IPS-18c (cell line): ENCODE results near the gene SH3RF3.

Source experiments
- H3K4me3 ChIP-seq: 2 replicates; pipeline ENCODE4 v1.7.0; 2013; ENCODE audit warnings: low read depth, mild to moderate bottlenecking, low read length, moderate library complexity; ENCODE audit not compliant: insufficient read depth
- H3K9me3 ChIP-seq: one replicate; pipeline ENCODE4 v1.6.1; 2013; ENCODE audit warnings: mild to moderate bottlenecking, low read length, moderate library complexity; ENCODE audit not compliant: control insufficient read depth, insufficient read depth

SH3RF3 gene

DNA sequence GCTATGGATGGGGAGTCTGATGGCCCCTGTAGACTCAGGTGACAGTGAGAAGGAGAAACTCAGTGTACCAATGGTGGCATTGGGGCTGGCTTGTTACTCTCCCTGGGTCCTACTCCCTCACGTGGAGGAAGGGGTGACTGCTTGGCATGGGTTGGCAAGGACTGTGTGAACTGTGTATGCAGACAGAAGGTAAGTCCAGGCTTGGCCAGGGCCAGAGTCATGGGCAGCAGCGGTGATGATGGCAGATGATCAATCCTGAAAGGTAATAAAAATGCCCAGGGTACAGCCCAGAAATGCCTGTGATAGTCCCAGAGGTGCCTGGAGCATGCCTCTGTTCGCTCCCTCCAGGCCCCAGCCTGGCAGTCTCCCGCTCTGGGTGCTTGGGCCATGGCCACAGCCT lies 153.9 kb downstream of the SH3RF3 start:
- Histone ChIP-seq H3K4me3 (no peak overlapping the region), H3K9me3 (no peaks in the 10 kb centered on the region)

GRCh38 chr2:109284826-109285225 lies 155.8 kb downstream of the SH3RF3 start:
- no peaks in the 10 kb centered on the region for H3K9me3 ChIP-seq

DNA sequence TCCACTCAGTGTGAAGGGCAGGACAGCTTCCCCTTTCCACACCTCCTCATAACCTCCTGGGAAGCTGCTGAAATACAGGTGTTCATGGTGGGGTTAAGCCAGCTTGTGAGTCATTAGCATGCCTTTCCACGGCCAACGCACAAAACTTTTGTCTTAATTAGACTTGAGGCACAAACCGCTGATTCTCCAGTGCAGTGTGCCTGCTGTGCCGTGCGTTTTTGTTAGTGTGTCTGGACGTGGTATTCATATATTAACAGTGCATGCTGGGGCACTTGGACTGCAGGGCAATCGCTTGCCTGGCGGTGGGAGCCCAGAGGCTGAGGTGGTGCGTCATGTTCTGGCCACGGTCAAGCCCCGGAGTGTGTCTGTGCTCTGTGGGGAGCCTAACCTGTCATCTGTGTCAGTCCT lies 156.2 kb downstream of the SH3RF3 start:
- Histone ChIP-seq H3K4me3 (no peak overlapping the region), H3K9me3 (no peaks in the 10 kb centered on the region)

More at GRCh38 chr2:109284826-109285225, 155.8 kb downstream of the SH3RF3 start:
- no peak overlapping the region for H3K4me3 ChIP-seq

GRCh38 chr2:109287413-109287812 lies 158.4 kb downstream of the SH3RF3 start:
- no peak overlapping the region for H3K4me3 ChIP-seq
- H3K9me3 ChIP-seq: no peaks in the 10 kb centered on the region

DNA sequence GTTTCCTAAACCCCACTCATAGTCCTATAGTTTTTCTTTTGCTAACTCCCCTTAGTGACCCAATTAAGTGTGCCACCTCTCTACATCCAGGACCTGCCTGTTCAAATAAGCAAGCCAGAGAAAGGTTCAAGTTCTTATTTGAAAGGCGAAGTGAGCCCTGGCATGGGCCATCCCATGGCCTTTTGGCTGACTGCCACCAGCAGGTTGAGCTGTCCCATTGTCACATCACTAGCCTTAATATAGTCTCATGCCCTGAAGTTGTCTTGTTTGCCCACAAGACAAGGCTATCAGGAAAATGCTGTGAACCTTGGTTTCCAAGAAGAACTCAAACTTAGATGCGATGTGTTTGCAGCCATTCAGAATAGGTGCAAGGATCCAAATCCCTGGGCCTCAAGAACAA lies 158.8 kb downstream of the SH3RF3 start:
- Histone ChIP-seq H3K9me3 (no peaks in the 10 kb centered on the region), H3K4me3 (no peak overlapping the region)

DNA sequence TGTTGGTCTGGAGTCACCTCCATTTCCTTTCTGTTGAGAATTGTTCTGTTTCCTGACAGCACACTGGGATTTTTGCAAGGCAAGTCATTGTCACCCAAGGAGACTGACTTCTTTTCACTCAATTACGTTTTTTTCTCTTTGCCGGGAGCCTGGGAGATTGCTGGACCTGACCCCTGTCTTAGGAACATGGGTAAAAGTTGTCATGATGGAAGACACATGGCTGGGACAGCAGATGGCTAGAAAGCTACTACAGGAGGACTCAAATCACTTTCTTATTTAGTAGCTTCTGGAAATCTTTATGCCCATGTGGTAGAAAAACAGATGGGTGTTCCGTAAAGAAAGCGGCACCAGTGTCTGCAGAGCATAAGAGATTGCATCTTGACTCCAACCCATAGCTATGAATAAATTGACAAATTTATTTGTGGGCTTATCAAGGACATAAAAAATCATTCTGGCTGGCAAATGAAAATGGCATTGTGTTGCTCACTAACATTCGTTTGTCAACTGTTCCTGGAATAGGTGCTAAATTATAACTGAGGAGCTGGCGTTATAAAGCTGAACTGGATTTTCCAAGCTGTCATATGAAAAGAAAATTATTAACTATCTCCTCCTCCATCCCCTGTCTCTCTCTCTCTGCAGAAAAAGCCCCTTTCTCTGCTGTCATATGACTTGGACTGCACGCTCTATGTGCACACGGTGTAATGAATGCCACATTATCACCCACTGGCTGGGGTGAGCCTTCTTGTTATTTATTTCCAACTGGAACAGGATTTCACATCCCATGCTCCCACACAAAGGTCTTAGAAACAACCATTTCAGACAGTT lies 159.8 kb downstream of the SH3RF3 start:
- Histone ChIP-seq H3K9me3 (no peaks in the 10 kb centered on the region), H3K4me3 (no peak overlapping the region)

- H3K9me3 ChIP-seq: no peaks in the 10 kb centered on the region
- H3K4me3 ChIP-seq: no peak overlapping the region
These were observed 160.7 kb downstream of the SH3RF3 start for GRCh38 chr2:109289504-109290222.

DNA sequence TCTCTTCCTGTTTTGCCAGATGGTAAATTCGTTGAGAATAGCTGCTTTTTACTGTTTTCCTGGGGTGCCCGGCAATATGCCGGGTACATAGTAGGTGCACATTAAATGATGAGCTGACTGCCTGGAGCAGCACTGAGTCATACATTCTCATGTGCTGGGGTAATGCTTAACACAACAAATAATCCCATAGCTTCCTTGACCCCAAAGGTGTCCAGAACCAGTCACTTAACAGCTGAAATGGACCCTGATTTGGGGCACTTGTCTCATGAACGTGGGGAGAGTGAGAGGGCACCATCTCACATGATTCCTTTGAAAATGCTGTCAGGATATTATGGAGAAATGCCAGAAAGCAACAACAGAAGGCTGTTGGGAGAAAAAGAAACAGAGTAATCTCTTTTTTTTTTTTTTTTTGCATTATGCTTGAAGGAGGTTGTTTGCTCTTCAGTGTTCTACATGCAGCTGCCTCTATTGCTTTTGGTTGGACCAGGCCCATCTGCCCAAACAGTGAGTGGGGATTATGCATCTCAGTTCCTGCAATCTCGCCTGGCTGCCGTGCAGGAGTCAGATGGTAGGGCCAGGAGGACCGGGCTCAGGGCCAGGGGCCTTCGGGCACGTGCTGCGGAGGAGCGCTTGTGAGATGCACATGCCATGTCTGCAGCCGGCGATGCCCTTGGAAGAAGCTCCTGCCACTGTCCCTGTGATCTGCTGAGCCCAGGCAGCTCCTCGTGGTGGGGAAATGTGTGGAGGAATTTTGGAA lies 162.1 kb downstream of the SH3RF3 start:
- Histone ChIP-seq H3K4me3 (no peak overlapping the region), H3K9me3 (no peaks in the 10 kb centered on the region)

- Histone ChIP-seq H3K4me3 (no peak overlapping the region), H3K9me3 (no peaks in the 10 kb centered on the region)
These were observed 163.4 kb downstream of the SH3RF3 start for GRCh38 chr2:109292386-109292785.

DNA sequence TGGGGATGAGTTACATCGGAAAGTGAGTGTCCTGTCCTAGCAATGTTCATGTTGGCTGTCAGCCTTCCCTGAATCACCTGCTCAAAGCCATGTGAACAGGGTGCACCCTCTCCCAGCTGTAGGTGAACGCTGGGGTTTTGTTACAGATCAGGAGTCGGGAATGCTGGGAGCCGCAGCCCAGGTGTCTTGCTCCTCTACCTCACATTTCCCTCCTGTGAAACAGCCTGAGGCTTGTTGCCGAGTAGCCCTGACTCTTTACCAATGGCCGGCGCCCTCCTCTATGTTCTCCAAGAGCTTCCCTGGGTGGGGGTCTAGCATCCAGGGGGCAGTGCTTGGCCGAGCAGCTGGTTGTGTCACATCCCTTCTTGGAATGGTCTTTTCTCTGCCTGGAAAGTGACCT lies 164.7 kb downstream of the SH3RF3 start:
- Histone ChIP-seq H3K4me3 (no peak overlapping the region), H3K9me3 (no peaks in the 10 kb centered on the region)

GRCh38 chr2:109294523-109294922 lies 165.5 kb downstream of the SH3RF3 start:
- Histone ChIP-seq H3K9me3 (no peaks in the 10 kb centered on the region), H3K4me3 (no peak overlapping the region)

- H3K4me3 ChIP-seq: no peak overlapping the region
These were observed 166.2 kb downstream of the SH3RF3 start for GRCh38 chr2:109295070-109295780.

DNA sequence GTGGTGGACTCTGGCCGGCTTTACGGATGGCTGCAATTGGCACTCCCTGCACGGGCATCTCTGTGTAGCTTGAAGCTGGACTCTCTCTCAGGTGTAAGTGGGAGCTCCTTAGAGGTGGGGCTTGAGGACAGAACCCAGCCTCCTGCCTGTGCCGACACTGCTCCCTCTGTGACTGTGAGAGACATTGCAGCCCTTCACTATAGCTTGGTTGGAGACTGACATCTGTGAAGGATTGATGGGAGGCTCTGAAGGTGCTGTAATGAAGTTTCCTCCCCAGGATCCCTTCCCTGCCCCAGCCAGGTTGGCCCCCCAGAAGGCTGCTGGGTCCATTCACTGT lies 166.7 kb downstream of the SH3RF3 start:
- H3K4me3 ChIP-seq: no peak overlapping the region
- H3K9me3 ChIP-seq: no peaks in the 10 kb centered on the region

More at GRCh38 chr2:109295070-109295780, 166.2 kb downstream of the SH3RF3 start:
- no peaks in the 10 kb centered on the region for H3K9me3 ChIP-seq

- no peaks in the 10 kb centered on the region for H3K9me3 ChIP-seq
- no peak overlapping the region for H3K4me3 ChIP-seq
These were observed 168.8 kb downstream of the SH3RF3 start for GRCh38 chr2:109297566-109298490.

DNA sequence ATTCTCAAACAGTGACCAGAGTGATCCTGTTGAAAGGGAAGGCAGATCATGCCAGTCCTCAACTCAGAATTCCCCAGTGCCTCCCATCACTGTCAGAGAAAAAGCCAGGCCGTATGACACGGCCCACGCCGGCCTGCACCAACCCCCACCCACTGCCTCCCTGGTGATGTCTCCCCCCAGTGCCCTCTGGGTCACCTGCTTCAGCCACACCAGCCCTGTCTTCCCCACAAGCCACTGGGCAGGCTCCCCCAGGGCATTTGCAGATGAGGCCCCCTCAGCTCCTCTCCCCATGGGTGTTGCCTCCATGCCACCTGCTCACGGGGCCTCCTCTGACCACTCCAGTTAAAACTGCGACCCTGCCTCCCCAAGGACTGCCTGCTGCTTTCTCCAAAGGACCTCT lies 169.8 kb downstream of the SH3RF3 start:
- H3K4me3 ChIP-seq: no peak overlapping the region
- H3K9me3 ChIP-seq: no peaks in the 10 kb centered on the region

DNA sequence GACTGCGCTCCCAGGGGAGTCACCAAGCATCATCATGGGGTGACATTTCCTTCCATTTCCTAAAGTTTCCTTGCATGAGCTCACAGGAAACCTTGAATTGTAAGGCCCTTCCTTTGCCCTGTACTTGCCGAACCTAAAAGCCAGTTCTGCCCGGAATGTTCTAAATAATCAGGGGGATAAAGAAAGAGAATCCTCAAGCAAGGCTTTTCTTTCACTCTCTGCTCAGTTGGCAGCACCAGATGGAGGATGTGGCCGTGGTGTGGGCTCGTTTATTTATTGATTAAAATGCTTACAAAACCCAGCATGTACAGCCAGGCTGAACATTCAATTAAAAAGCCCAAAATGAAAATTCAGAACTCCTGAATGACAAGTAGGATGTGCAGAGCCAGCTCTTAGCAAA lies 170.5 kb downstream of the SH3RF3 start:
- Histone ChIP-seq H3K9me3 (no peaks in the 10 kb centered on the region), H3K4me3 (no peak overlapping the region)
